Stimulated activated CD8-positive, alpha-beta memory T cell treated with anti-CD3 and anti-CD28 coated beads, Interleukin-2, amount 100 ng/mL, for 48 hours (primary cell): Measurements from ENCODE around the gene RHCE.
"Not testable (repeated sequence)": the region's sequence is repeated elsewhere in the genome, so short reads cannot be mapped to it uniquely, and the experiment has no call there.

Experiments
- DNase-seq, 2 donors: peaks; one replicate each; pipeline ENCODE4 v3.0.0-alpha.2; 2020; ENCODE audit warnings: low read depth in 2 of 2

Gene RHCE

GRCh38 chr1:25342846-25343245, 77.8 kb downstream of the RHCE start:
- DNase-seq: no peak

GRCh38 chr1:25341746-25342145, 78.9 kb downstream of the RHCE start:
- no peak for DNase-seq

- no peak for DNase-seq
Measured at GRCh38 chr1:25338986-25339385, 81.6 kb downstream of the RHCE start.

- DNase-seq: peak; percentile 85 to 86
Measured at GRCh38 chr1:25338188-25338981, 82.2 kb downstream of the RHCE start, which contains the start of gene TMEM50A. TSS of gene TMEM50A (plus strand) at chr1:25338334. CDS start at chr1:25340487, 2,153 bp downstream.

GRCh38 chr1:25337483-25338187, 83.0 kb downstream of the RHCE start:
- DNase-seq: peak in 1 of 2 donors; percentile 3

GRCh38 chr1:25336922-25337354, 83.7 kb downstream of the RHCE start:
- peak in 1 of 2 donors; percentile 17 for DNase-seq

GRCh38 chr1:25329950-25330349, 90.7 kb downstream of the RHCE start:
- not testable (repeated sequence) for DNase-seq

- DNase-seq: not testable (repeated sequence)
Measured at GRCh38 chr1:25329336-25329735, 91.3 kb downstream of the RHCE start.

GRCh38 chr1:25328791-25329185, 91.8 kb downstream of the RHCE start:
- DNase-seq: not testable (repeated sequence)

- DNase-seq: not testable (repeated sequence)
Measured at GRCh38 chr1:25327864-25328790, 92.5 kb downstream of the RHCE start.

- not testable (repeated sequence) for DNase-seq
Measured at GRCh38 chr1:25324407-25324806, 96.2 kb downstream of the RHCE start.

- not testable (repeated sequence) for DNase-seq
Measured at GRCh38 chr1:25322127-25322526, 98.5 kb downstream of the RHCE start.

GRCh38 chr1:25320314-25320938, 100.2 kb downstream of the RHCE start:
- not testable (repeated sequence) for DNase-seq

GRCh38 chr1:25312806-25313470, 107.7 kb downstream of the RHCE start:
- not testable (repeated sequence) for DNase-seq
